GM12892 (cell line): Measurements from ENCODE around the gene UBE4B.

Experiments
- POLR2A ChIP-seq: IDR thresholded peaks from 2 replicates; pipeline ENCODE4 v1.6.1; 2011; ENCODE audit warnings: low read depth, low read length, control low read depth
- POLR2AphosphoS5 ChIP-seq: IDR thresholded peaks from 2 replicates; pipeline ENCODE4 v1.6.1; 2011; ENCODE audit warnings: low read depth, low read length, control low read depth
- TAF1 ChIP-seq: IDR thresholded peaks from 2 replicates; pipeline ENCODE4 v1.6.1; 2011; ENCODE audit warnings: low read depth, mild to moderate bottlenecking, control low read depth, low read length, borderline replicate concordance

DNA sequence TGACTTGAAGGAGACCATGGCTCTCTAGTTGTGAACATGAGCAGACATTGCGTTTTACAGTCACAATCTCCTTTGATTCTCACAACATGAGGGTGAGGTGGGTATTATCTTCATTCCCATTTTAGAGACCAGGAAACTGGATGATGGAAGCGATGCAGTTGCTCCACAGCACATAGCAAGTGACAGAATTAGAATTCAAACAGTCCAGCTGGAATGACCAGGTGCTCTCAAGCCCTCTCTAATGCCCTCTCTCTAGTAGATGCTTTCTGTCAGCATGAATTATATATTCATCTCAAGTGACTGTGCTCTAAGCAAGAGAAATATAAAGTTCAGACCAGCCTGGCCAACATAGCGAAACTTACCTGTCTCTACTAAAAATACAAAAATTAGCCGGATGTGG, 167.9 kb downstream of the UBE4B start:
- TF ChIP-seq POLR2A (no peak), POLR2AphosphoS5 (no peak), TAF1 (no peak)
